ENCODE data around the gene RMI2.

The RMI2 gene

GRCh38 chr16:11346700-11347319 is 1.6 kb downstream of the RMI2 start:
- TF ChIP-seq POU6F1 (CRISPR knock-in tag; IDR thresholded peaks at IDR 0.05; ENCODE audit: borderline replicate concordance, low read depth) (no peak), ISL1 (CRISPR knock-in tag; IDR thresholded peaks at IDR 0.05) (no peak), TOX (CRISPR knock-in tag; IDR thresholded peaks at IDR 0.05; ENCODE audit: borderline replicate concordance) (no peak), PATZ1 (CRISPR knock-in tag; IDR thresholded peaks at IDR 0.05; ENCODE audit: borderline replicate concordance) (no peak), PPARA (CRISPR knock-in tag; IDR thresholded peaks at IDR 0.05; ENCODE audit: borderline replicate concordance) (no peak), CSDC2 (CRISPR knock-in tag; IDR thresholded peaks at IDR 0.05) (no peak), TSHZ2 (CRISPR knock-in tag; IDR thresholded peaks at IDR 0.05) (no peak), ARNTL (CRISPR knock-in tag; IDR thresholded peaks at IDR 0.05; ENCODE audit: borderline replicate concordance, low read depth) (no peak), RARB (CRISPR knock-in tag; IDR thresholded peaks at IDR 0.05) (no peak), SNAI2 (CRISPR knock-in tag; IDR thresholded peaks at IDR 0.05) (no peak), GLIS3 (CRISPR knock-in tag; IDR thresholded peaks at IDR 0.05) (no peak), BACH2 (CRISPR knock-in tag; IDR thresholded peaks at IDR 0.05; ENCODE audit: borderline replicate concordance) (no peak)
- ATAC-seq: no peak

GRCh38 chr16:11347831-11348230 is 2.6 kb downstream of the RMI2 start:
- ATAC-seq: no peak

More at GRCh38 chr16:11347831-11348230, 2.6 kb downstream of the RMI2 start:
- no peak for TF ChIP-seq ESRRG (CRISPR knock-in tag; IDR thresholded peaks at IDR 0.05)
- TF ChIP-seq CREB5 (CRISPR knock-in tag; IDR thresholded peaks at IDR 0.05; ENCODE audit: low read depth): no peak
- no peak for TF ChIP-seq ZNF8 (CRISPR knock-in tag; IDR thresholded peaks at IDR 0.05)
- no peak for TF ChIP-seq RARB (CRISPR knock-in tag; IDR thresholded peaks at IDR 0.05)
- no peak for TF ChIP-seq ZC3H10 (CRISPR knock-in tag; IDR thresholded peaks at IDR 0.05)
- TF ChIP-seq ZFP30 (CRISPR knock-in tag; IDR thresholded peaks at IDR 0.05): no peak
- no peak for TF ChIP-seq OSR1 (CRISPR knock-in tag; IDR thresholded peaks at IDR 0.05)
- TF ChIP-seq PATZ1 (CRISPR knock-in tag; IDR thresholded peaks at IDR 0.05; ENCODE audit: borderline replicate concordance): no peak
- TF ChIP-seq ZNF70 (CRISPR knock-in tag; IDR thresholded peaks at IDR 0.05): no peak
- no peak for TF ChIP-seq TCF4 (CRISPR knock-in tag; IDR thresholded peaks at IDR 0.05; ENCODE audit: borderline replicate concordance)
- no peak for TF ChIP-seq TSHZ2 (CRISPR knock-in tag; IDR thresholded peaks at IDR 0.05)
- no peak for TF ChIP-seq PPARA (CRISPR knock-in tag; IDR thresholded peaks at IDR 0.05; ENCODE audit: borderline replicate concordance)
- TF ChIP-seq POU6F1 (CRISPR knock-in tag; IDR thresholded peaks at IDR 0.05; ENCODE audit: borderline replicate concordance, low read depth): no peak
- no peak for TF ChIP-seq ZNF565 (CRISPR knock-in tag; conservative IDR thresholded peaks at IDR 0.05; ENCODE audit: low read depth)
- no peak for TF ChIP-seq CSDC2 (CRISPR knock-in tag; IDR thresholded peaks at IDR 0.05)
- TF ChIP-seq ARNTL (CRISPR knock-in tag; IDR thresholded peaks at IDR 0.05; ENCODE audit: borderline replicate concordance, low read depth): no peak

All from SK-N-SH treated with all-trans-retinoic acid at 6 μM for 48 hours (cell line).